Measurements from ENCODE around the gene HJV. TPM values are rescaled to one million over a fixed set of nuclear protein-coding genes. Genes with fewer than 3 reads are reported as not detected.

HJV gene
- total RNA-seq, 1 donor from 2014 or later = not detected

GRCh38 chr1:145994391-145995120 is 27.0 kb downstream of the HJV start:
- no peak for DNase-seq (ENCODE audit: extremely low read depth, low read depth, low spot score)

DNA sequence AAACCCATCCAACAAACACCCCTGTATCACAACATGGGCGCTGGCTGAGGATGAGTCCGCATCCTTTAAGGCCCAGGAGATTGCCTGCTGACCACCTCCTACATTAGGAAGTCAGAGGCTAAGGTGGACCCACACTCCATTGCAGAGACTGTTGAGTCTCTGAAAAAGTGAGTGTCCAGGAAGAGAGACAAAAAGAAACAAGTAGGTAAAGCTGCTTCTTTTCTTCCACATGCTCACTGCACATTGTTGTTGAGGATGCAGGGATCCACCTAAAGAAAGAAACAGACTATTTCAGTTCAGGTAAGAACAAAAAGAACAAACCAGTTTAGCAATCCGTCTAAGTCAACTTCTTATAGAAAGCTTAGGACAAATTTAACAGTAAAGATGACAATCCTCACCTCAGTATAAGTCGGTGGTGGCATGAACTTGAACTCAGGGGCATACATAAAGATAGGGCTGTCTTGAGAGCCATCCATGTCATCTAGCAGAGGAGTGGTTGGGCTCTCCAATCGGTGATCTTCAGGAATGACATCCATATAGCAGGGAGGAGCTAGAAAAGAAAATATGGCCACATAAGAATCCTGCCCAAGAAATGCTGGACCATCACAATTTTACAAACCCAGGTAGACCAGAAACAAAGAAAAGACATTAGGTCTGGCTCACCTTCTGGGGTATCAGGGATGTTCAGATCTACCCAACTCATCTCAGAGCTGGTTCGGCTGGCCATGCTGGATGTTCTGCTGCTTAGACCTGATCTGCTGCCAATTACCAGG is 27.7 kb downstream of the HJV start:
- DNase-seq (ENCODE audit: extremely low read depth, low read depth, low spot score) = no peak

- DNase-seq (ENCODE audit: extremely low read depth, low read depth, low spot score) = no peak
Measured at GRCh38 chr1:145992958-145993617, 28.4 kb downstream of the HJV start.

DNA sequence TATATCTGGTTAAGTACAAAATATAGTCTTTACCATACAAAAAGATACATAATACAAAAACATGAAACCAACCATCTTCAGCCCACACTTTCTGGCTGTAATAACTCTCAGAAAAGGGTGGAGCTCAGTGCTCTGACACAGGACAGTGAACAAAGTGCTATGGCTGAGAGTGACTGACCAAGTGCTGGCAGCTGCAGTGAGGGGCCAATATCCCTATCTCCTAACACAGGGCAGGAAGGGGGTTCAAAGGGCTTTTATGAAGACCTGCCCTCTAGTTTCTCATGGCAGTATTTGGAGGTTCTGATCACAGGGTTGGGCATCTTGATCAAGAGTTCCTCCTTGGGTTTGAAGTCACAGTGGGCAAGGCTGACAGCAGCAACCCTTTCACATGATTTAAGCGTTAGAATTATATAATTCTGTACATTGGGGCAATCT is 29.0 kb downstream of the HJV start:
- no peak for DNase-seq (ENCODE audit: extremely low read depth, low read depth, low spot score)

DNA sequence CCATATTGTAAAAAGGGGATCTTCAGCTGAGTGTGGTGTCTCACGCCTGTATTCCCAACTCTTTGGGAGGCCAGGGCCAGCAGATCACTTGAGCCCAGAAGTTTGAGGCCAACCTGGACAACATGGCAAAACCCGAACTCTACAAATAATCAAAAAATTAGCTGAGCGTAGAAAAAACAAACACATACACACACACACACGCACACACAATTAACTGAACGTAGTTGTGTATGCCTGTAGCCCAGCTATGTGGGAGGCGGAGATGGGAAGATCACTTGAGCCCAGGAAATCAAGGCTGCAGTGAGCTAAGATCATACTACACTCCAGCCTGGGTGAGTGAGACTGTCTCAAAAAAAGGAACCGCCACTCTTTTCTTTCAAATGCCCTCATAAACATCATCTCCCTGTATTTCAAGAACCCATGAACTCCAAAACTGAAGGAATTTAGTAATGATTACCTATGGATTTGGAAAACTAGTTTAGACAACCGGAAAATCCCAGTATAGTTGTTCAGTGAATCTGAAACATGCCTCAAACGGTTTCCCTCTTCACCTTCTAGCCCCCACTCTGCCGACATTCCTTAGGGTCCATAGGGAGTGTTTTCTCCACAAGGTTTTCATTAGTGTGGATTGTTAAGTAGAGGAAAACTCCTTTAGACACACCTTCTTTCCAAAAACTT is 29.7 kb downstream of the HJV start:
- no peak for DNase-seq (ENCODE audit: extremely low read depth, low read depth, low spot score)

- no peak for DNase-seq (ENCODE audit: extremely low read depth, low read depth, low spot score)
Measured at GRCh38 chr1:145990249-145990855, 31.2 kb downstream of the HJV start.

DNA sequence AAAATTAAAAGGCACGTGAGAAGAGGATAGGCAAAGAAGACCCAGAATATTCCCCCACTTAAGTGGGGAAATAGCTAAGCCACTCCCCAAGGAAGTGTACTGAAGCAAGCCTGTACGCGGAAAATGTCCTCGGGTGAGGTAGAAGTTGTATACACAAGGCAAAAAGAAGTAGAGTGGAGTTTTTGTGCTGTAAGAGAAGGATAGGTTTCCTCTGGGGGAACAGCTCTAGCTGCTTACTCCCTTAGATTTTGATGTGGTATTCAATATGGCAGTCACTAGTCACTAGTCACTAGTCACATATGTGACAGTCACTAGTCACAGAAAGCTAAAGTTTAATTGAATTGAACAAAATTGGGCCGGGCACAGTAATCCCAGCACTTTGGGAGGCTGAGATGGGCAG is 32.8 kb downstream of the HJV start:
- DNase-seq (ENCODE audit: extremely low read depth, low read depth, low spot score) = no peak

DNA sequence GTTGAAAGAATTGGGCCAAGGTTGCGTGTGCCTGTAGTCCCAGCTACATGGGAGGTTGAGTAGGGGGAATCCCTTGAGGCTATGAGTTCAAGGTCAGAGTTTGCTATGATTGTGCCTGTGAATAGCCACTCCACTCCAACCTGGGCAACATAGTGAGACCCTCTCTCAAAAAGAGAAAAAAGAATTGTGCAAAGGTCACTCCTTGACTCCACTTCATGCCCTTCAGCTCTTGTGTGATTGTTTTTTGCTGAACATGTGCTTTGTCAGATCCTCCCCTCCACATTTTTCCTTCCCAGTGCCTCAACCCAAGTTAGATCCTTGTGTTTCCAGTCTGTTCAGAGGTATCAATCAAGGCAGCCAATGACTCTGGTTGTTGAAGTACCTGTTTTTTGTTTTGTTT is 33.6 kb downstream of the HJV start:
- DNase-seq (ENCODE audit: extremely low read depth, low read depth, low spot score) = no peak

GRCh38 chr1:145986551-145986950 is 35.0 kb downstream of the HJV start:
- DNase-seq (ENCODE audit: extremely low read depth, low read depth, low spot score) = no peak

DNA sequence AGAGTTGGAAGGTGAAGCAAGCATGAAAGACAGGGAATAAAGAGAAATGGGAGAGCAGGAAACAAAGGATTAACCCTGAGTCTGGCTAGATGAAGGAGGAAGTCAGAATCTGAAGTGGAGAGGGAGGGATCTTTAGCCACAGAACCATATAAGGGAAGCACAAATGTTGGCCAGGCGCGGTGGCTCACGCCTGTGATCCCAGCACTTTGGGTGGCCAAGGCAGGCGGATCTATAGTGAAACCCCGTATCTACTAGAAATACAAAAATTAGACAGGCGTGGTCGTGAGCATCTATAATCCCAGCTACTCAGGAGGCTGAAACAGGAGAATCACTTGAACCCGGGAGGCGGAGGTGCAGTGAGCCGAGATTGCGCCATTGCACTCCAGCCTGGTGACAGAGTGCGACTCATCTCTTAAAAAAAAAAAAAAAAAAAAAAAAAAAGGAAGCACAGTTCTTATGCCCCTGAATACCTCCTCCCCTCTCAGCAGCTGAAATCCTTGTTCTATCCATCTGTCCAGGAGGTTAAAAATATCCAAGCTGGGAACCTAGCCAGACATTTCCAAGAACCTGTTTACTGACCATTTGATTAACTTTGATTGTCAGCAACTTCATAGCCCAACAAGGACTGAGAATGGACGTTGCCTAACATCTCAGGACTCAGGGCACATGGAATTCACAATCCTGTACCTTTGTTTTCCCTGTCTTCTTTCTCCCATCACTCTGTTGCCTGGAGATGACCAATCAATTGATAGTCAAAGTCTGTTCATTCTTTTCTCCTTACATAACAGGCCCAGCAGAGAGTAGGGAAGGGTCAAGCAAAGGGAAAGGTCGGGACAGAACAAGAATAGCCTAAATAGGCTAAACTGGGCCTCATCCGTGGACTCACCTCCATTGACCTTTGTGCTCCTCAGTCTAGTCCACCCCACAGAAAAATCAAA is 35.8 kb downstream of the HJV start:
- DNase-seq (ENCODE audit: extremely low read depth, low read depth, low spot score) = no peak

DNA sequence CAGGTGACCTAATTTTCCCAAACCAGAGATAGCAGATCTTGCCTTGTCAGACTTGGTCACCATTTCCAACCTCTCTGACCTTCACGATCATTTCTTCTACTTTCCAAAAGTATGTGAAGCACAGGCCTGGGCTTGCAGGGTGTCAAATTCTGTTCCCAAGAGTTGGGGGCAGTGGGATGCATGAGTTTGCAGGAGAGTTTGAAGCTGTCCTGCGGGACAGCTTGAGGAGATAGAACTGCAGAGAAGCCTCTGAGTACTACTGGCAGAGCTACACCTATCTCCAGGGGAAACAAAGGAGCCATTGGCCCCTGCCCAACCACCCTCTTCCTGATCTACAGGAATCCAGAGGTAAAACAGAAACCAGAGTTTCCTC is 36.4 kb downstream of the HJV start:
- no peak for DNase-seq (ENCODE audit: extremely low read depth, low read depth, low spot score)

- DNase-seq (ENCODE audit: extremely low read depth, low read depth, low spot score) = no peak
Measured at GRCh38 chr1:145983960-145984830, 37.3 kb downstream of the HJV start.

- no peak for DNase-seq (ENCODE audit: extremely low read depth, low read depth, low spot score)
Measured at GRCh38 chr1:145983206-145983675, 38.3 kb downstream of the HJV start.

GRCh38 chr1:145982010-145982723 is 39.4 kb downstream of the HJV start:
- DNase-seq (ENCODE audit: extremely low read depth, low read depth, low spot score) = no peak

DNA sequence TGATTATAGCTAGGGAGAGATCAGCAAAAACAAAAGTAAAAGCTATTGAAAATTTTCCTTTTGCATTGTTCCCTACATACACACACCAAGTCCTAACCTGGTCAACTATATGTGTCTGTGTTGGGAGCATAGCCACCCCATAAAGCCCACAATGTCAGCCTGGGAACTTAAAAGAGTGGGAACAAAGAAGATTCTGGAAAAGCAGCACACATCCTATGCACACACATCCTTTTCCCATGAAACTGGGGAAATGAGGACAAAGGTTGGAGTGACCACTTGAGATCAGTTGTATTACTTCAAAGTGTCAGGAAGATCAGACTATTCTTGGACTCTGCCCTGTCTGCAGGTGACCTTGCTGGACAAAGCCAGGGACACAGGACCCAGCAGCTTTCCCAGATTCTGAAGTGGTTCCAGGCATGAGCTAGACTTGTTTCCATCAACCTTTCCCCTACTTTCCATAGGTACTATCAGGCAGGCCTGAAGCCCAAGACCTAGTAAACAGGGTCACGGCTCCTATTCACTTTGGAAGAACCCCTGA is 41.0 kb downstream of the HJV start:
- no peak for DNase-seq (ENCODE audit: extremely low read depth, low read depth, low spot score)

- no peak for DNase-seq (ENCODE audit: extremely low read depth, low read depth, low spot score)
Measured at GRCh38 chr1:145979746-145980456, 41.6 kb downstream of the HJV start.

Measured in glomerular endothelial cell (primary cell).